Stimulated activated CD8-positive, alpha-beta memory T cell treated with anti-CD3 and anti-CD28 coated beads, Interleukin-15, amount 100 ng/mL, for 24 hours (primary cell): ENCODE results near the gene MTUS2.
"Not testable (repeated sequence)": the region's sequence is repeated elsewhere in the genome, so short reads cannot be mapped to it uniquely, and the experiment has no call there.

Experiments used
- DNase-seq: peaks from one replicate; pipeline ENCODE4 v3.0.0-alpha.2; 2020; ENCODE audit warnings: low read depth

The MTUS2 gene

DNA sequence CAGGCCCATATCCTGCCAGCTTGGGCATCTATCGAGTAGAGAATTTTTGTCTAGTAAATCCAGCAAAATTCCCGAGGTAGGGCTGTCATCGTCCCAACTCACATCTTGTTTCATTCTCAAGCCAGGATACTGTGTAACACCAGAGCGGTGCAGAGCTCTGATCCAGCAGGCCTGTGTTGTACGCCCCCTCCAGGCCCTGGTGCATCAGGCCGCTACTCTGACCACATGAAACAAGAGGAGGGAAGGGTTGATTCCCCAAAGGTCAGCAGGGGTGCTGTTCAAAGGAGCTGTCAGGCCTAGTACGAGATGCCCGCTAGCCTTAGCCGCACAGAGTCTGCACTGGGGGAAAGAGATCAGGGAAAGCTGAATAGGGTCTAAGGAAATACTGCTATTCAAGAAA lies 499.3 kb downstream of the MTUS2 start:
- DNase-seq: no peak

DNA sequence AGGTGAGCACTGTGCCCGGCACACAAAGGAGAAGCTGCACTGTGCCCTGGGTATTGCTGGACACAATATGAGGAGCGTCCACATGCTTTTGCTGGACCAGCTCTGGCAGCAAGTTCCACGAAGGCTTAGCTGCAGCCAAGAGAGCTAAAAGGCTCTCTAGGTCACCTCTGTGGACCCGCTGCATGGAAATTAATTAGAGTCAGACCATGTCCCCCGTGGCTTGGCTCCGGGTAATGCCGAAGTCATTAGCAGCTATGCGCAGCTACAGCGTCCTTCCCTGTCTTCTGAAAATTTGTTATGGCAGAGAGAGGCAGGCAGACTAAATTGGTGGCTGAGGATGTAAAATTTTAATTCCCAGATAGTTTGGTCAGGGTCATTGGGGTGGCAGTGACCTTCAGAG lies 503.8 kb downstream of the MTUS2 start:
- DNase-seq: no peak

DNA sequence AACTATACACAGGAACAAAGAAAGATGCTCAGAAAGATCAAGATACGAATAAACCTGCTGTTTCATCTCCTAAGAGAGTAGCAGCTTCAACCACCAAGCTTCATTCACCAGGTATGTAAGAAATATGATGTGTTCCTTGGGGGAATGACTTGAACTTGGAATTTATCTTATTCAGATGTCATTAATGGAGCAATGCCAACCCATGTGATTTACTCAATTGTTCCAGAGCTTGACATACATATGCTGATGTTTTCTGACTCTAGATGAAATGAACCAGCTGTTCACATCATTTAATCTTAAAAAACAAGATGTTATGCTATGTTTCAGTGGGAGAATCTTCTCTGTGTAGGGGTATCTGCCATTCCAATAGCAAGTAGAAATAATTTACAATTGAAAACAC lies 504.5 kb downstream of the MTUS2 start:
- DNase-seq: no peak

DNA sequence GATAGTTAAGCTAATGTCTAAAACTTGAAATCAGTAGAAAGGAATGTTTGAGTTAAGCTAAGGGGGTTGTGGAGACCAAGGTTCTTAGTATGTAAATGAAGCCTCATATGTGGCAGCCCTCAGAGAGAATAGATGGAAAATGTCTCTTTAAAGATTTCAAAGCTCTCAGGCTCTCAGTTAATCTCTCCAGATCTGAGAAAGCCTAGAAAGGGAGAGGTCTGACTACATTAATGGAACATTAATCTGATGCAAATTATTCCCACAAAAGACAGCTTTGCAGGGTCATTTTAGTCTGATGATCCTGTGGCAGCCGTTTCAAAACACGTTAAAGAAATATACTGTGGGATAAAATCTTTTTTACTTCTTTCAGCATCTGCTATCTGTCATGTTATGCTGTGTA lies 508.4 kb downstream of the MTUS2 start:
- DNase-seq: no peak

DNA sequence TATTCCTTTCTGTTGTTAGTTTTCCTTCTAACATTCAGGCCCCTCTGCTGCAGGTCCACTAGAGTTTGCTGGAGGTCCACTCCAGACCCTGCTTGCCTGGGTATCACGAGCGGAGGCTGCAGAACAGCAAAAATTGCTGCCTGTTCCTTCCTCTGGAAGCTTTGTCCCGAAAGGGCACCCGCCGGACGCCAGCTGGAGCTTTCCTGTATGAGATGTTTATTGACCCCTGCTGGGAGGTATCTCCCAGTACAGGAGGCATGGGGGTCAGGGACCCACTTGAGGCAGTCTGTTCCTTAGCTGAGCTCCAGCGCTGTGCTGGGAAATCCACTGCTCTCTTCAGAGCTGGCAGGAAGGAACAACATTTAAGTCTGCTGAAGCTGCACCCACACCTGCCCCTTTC lies 516.2 kb downstream of the MTUS2 start:
- DNase-seq: no peak

DNA sequence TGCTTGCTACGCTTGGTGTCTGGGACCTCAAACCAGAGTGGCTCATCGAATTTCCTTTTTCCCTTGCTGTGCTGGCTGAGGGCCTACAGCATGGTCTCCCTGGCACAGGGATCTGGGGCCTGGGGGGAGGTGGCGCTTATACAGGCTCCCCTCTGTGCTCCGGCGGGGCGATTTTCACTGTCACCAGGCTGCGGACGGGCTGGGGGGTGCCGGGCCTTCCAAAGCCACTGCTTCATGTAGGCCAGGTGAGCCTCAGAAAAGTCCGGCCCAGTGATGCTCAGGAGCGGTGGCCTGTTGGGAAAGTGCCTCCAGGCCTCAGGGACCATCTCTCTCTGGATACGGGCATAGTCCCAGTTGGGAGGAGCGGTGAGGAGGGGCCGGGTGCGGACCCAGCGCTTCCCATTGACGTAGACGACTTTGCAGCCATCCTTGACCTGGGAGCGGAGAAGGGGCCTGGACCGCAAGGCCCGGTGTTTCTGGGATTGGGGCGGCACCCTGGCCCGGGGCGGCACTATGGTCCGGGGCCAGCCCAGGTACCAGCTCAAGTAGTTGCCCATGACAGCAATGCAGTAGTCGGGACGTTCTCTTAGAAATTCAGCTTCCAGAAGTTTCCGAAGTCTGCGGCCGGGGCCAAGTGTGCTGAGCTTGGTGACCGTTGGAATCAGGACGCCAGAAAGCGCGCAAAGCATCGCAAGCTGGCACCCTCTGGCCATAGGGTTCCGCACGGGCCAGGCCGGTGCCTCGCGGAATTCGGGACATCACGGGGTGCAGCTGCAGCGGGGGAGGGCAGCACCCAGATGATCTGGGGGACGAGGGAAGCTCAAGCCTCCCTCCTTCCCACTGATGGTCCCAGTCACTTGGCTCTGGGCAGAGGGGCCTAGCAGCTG lies 519.5 kb downstream of the MTUS2 start:
- DNase-seq: no peak

DNA sequence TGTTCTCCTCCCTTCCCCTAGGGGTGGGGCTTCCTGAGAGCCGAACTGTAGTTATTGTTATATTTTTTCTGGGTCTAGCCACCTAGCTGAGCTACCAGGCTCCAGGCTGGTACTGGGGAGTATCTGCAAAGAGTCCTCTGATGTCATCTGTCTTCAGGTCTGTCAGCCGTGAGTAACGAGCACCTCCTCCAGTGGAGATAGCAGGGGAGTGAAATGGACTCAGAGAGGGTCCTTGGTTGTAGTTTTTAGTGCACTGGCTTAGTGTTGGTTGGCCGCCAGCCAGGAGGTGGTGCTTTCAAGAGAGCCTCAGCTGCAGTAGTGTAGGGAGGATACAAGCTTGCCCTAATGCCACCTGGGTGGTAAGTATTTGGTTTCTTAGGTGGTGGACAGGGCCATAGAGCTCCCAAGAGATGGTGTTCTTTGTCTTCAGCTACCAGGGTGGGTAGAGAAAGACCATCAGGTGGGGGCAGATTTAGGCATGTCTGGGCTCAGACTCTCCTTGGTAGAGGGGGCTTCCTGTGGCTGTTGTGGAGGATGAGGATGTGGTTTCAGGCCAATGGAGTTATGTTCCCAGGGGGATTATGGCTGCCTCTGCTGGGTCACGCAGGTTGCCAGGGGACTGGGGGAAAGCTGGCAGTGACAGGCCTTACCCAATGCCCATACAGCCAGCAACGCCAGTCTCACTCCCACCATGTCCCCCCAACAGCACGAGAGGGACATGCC lies 525.9 kb downstream of the MTUS2 start:
- not testable (repeated sequence) for DNase-seq

DNA sequence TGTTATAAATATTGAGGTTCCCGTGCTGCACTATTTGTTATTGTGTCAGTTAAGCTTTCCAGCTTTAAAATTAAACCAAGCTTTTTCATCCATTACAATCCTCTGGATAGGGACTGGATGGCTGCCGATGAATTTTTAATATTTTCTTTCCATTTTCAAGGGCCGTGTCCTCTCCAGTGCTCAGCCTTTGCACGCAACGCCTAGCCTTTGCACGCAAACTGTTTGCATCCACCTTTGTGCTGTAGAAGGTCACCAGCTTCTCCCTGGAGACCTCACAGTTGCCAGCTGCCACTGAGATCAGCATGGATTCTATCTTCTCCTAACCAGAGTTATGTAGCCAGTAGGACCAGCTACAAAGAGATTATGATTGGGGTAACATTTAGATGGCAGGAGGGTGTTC lies 534.9 kb downstream of the MTUS2 start:
- DNase-seq: no peak

DNA sequence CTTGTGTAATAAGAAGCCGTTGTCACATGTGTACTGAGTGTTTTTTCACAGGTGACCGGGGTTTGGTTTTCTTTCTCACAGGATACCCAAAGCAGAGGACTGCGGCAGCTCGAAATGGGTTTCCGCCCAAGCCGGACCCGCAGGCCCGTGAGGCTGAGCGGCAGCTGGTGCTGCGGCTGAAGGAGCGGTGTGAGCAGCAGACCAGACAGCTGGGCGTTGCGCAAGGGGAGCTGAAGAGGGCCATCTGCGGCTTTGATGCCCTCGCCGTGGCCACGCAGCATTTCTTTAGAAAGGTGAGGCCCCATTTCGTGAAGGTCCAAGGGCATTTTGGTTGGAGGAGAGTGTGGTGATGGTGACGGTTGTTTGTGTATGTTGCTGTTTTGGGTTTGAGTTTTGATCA lies 539.0 kb downstream of the MTUS2 start:
- no peak for DNase-seq

DNA sequence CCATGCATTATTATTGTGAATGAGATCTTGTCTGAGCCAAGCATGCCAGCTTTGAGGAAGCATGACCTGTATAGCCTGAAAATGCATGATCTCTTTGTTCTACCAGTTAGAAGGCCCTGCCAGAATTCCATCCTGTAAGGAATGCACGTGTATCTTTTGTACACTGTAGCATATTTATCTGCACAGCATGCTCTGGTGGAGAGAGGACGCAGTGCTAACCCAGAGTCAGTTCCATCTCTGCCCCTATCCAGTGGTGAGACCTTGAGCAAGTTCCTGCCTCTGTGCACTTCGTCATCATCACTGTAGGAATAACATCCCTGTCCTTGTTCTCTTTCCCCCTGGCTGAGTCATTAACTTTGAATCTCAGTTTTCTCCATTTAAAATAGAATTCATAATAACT lies 541.6 kb downstream of the MTUS2 start:
- no peak for DNase-seq

DNA sequence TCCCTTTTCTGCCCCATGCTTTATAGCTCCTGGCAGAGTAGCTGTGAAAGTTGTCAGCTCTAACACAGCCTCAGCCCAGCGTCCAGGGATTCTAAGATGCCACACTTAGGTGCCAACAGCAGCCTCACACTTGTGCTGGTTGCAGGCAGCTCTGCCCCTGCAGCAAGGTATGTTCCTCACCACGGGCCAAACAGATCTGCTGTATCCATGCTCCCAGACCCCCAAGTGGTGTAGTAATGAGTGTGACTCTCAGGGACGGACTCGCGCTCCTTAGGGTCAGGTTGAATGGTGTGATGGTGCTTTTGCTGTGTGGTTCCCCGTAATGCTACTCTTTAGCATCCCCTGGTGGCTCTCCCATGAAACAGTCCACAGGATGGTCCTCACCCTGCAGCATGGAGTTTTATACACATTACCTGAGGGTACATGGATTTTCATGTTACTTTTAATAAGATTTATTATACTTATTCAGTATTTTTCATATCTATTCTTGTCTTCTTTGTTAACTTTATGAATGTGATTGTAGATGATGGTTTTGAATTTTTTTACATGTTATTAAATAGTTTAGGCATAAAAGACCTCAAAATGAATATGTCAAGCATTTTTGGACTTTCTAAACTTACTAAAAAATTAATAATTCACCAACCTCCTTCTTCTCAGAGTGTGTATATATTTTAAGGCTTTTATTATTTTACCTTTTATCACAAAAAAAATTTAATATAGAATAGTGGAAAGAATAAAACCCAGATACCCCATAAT lies 542.9 kb downstream of the MTUS2 start:
- DNase-seq: no peak

DNA sequence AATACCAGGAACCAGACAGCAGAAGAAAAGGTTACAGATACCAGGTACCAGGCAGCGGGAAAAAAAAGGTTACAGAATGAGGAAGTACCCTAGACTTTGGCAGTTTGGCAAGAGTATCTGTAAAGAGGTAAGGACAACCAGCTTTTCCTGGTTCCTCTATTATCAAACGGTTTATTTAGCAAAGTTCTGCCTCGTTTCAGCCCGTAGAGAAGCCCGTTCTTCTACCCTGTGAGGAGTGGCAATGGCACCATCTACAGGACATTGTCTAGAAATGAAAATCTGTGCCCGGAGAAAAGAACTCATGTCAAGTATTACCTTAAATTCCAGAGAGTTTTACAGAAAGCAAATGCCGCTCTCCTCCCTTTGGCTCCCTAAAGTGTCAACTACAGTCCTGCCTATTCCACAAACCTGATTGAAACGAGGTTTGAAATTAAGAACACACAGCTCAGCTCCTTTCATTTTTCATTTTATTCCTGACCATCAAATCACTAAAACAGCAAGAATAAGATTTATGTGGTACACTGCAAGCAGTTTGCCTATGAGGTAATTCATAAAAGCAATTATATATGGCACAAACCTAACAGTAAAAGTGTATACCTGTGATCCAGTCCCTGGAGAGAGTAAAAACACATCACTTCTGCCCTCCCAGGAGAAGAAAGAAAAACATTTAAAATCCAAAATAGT lies 549.1 kb downstream of the MTUS2 start:
- DNase-seq: no peak

DNA sequence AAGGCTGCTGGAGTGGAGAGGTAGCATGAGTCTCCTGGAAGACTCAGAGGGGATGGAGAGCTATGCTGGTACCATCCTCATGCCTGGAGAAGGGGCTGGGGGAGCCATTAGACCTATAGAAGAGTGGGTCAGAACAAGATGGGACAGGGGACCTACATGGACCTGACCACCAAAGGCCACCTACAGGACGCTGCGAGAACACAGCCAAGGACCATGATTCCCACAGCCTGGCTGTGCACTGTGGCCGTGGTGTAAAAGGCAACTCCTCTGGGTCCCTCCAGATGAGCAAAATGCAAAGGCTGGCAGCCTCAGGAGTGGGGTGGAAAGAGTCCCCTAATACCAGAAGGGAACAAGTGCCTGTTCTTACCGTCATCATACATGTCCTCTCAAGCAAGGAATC lies 559.1 kb downstream of the MTUS2 start:
- DNase-seq: no peak

DNA sequence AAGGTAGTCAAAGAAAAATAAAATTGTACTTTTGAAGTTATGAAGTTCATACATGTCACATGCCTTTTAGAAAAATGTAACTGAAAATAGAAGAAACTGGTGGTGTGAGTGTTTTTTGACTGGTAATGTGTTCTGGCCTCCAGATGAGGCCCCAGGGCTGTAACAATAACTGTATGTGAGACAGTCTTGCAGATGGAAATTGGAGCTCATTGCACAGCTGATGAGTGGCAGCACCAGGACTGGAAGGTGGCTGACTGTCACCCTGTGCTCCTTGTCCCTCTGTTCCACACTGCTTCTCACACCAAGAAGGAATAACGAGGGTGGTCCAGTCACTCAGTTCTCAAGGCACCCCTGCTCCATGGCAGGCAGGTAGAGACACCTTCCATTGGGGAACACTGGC lies 559.7 kb downstream of the MTUS2 start:
- DNase-seq: no peak

DNA sequence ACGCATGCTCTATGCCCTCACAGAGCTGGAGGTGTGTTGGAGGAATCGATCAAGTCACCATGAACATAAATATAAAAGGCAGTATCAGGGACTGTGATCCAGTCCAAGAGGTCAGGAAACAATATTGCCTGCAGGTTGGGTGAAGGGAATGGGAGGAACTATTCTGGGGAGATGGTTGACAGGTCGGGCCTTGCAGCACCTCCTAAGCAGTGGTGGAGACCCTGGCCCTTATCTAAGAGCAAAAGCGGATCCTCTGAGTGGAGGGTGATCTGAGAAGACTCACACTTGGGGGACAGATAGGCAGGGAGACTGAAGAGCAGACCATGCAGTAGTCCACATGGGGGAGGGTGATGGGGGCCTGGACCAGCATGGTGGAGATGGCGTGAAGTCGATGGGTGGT lies 561.9 kb downstream of the MTUS2 start:
- no peak for DNase-seq

DNA sequence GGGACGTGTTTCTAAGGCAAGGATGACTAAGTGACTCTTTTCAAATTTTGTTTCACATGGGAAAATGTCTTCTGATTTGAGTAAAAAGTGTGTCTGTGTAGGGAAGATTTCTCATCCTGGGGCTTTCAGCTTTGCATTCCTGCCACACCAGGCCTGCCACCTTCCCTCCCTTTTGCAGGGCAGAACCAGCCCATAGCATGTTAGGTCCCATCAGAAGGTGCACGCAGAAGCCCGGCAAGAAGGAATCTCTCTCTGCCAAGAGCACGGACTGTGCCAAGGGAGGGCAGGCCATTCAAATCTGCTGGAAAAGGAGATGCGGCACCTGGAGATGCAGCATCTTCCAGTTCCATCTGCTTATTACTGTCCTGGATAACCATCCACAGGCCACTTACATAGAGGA lies 563.3 kb downstream of the MTUS2 start:
- no peak for DNase-seq

DNA sequence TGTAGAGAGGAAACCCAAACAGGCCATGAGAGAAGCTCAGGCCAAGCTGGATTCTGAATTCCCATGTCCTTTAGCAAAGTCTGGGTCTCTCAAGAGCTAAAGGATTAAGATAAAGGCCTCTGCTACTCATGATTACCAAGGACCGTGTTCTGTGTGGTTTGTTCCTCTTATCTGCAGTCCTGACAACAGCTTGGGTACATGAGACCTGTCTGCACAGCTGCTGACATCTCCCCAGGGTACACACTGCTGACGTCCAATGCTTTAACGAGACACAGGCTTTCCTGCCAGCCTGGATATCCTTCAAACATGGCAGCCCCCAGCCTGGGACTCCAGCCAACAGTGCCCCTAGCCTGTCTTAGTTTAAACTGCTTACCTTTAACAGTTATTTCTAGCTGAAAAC lies 564.3 kb downstream of the MTUS2 start:
- DNase-seq: no peak

DNA sequence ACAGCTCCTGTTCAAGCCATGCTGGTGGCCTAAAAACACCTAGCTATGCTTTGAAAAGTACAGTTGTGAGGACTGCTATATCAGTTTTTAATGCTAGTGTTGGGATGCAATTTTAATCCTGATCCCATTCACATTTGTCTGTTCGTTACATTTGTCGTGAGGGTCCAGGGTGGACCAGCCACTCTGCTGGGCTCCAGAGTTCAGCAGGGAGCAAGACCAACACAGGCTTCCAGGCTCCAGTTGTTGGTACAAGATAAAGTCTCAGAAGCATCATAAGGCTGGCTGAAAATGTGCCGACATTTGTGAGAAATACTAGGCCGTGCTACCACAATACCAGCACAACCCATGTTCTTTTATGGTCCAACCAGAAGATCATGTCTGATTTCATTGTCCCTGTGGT lies 564.7 kb downstream of the MTUS2 start:
- no peak for DNase-seq

DNA sequence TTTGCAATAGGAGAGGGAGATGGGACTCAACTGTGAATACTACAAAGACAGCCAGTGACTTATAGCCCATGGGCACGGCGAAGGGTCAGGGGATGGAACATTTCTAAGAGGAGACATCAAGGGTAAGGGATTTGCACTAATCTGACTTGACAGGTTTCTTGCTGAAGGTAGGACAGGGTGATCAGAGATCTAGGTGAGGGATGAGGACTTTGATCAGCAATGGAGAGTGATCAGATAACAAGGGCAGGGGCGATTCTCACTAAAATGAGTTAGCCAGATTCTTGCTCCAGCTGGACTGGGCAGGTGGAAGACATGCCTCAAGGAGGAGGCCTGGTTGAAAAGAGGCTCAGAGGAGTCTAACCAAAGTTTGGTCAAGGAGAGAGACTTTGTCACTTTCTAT lies 566.1 kb downstream of the MTUS2 start:
- DNase-seq: no peak

DNA sequence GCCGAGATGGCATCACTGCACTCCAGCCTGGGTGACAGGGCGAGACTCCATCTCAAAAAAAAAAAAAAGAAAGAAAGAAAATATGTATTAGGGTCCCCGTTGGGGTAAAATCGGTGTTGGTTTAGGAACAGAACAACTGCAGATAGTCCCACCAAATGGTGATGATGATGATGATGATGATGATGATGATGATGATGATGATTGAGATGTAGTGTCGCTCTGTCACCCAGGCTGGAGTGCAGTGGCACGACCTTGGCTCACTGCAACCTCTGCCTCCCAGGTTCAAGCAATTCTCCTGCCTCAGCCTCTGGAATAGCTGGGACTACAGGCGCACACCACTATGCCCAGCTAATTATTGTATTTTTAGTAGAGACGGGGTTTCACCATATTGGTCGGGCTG lies 570.5 kb downstream of the MTUS2 start:
- DNase-seq: not testable (repeated sequence)

DNA sequence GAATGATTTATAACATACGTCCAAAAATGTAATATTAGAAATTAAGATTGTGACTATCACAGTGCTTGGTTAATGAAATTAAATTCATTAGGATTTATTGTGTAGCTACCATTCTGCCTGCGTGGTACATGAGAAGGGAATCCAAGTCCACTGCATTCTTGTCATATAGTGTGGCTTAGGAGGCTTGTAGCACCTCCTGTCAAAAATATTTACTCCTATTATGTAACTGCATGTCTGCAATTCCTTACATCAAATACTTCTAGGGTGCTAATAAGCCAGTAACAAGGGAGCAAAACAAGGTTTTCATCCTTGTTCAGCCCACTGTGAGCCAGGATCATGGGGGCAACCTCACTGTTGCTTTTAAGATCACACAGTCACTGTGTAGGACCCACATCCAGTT lies 576.3 kb downstream of the MTUS2 start:
- DNase-seq: no peak

DNA sequence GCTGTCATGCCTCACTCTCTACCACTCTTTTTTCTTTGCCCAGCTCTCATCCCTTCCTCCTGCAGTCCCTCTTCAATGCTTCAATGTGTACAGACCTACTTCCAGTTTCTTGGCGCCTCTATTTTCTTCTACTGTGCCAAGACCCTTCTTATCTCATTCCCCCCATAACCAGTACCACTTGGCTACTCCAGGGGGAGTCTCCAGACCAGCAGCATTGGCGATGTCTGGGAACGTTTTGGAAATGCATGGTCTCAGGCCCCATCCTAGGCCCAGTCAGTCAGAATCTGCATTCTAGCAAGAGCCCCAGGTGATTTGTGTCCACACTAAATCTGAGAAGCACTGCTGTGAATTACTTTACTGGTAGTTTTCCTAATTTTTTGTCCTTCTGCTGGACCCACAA lies 577.1 kb downstream of the MTUS2 start:
- no peak for DNase-seq
